ENCODE data around the gene GUCA1A. TPM values are rescaled to one million over a fixed set of nuclear protein-coding genes. Genes with fewer than 3 reads are reported as not detected.
"Not testable (repeated sequence)": the region's sequence is repeated elsewhere in the genome, so short reads cannot be mapped to it uniquely, and the experiment has no call there.

The GUCA1A gene
- total RNA-seq, 1 experiment from 2014 or later = not detected

DNA sequence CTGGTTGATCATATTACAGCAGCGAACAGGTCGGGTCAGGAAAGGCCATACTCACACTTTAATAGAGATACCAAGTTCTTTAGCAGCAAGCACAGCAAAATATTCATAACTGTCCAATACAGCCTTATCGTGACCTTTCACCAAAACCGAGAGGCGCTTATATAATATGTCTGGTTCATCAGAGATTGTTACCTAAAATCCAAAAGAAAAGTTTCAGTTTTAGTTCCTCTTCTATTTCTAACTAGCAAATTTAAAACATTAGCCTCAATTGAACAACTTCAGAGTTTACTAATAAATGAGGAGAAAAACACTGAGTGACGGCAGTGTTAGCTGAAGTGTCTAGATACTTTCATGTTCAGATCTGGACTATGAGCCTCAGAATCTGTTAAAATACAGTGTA lies 38.6 kb downstream of the GUCA1A start:
- no peak for TF ChIP-seq POLR2AphosphoS5 (IDR thresholded peaks at IDR 0.05; ENCODE audit: low read depth, low read length)
- TF ChIP-seq, protein P1, sequence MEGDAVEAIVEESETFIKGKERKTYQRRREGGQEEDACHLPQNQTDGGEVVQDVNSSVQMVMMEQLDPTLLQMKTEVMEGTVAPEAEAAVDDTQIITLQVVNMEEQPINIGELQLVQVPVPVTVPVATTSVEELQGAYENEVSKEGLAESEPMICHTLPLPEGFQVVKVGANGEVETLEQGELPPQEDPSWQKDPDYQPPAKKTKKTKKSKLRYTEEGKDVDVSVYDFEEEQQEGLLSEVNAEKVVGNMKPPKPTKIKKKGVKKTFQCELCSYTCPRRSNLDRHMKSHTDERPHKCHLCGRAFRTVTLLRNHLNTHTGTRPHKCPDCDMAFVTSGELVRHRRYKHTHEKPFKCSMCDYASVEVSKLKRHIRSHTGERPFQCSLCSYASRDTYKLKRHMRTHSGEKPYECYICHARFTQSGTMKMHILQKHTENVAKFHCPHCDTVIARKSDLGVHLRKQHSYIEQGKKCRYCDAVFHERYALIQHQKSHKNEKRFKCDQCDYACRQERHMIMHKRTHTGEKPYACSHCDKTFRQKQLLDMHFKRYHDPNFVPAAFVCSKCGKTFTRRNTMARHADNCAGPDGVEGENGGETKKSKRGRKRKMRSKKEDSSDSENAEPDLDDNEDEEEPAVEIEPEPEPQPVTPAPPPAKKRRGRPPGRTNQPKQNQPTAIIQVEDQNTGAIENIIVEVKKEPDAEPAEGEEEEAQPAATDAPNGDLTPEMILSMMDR (IDR thresholded peaks at IDR 0.05) = no peak
- no peak for TF ChIP-seq SIN3A (IDR thresholded peaks at IDR 0.05; ENCODE audit: borderline replicate concordance, insufficient read depth, low read depth, low read length)
- TF ChIP-seq, protein P2, sequence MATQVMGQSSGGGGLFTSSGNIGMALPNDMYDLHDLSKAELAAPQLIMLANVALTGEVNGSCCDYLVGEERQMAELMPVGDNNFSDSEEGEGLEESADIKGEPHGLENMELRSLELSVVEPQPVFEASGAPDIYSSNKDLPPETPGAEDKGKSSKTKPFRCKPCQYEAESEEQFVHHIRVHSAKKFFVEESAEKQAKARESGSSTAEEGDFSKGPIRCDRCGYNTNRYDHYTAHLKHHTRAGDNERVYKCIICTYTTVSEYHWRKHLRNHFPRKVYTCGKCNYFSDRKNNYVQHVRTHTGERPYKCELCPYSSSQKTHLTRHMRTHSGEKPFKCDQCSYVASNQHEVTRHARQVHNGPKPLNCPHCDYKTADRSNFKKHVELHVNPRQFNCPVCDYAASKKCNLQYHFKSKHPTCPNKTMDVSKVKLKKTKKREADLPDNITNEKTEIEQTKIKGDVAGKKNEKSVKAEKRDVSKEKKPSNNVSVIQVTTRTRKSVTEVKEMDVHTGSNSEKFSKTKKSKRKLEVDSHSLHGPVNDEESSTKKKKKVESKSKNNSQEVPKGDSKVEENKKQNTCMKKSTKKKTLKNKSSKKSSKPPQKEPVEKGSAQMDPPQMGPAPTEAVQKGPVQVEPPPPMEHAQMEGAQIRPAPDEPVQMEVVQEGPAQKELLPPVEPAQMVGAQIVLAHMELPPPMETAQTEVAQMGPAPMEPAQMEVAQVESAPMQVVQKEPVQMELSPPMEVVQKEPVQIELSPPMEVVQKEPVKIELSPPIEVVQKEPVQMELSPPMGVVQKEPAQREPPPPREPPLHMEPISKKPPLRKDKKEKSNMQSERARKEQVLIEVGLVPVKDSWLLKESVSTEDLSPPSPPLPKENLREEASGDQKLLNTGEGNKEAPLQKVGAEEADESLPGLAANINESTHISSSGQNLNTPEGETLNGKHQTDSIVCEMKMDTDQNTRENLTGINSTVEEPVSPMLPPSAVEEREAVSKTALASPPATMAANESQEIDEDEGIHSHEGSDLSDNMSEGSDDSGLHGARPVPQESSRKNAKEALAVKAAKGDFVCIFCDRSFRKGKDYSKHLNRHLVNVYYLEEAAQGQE (IDR thresholded peaks at IDR 0.05; ENCODE audit: insufficient read depth in 1 of 2, low read depth in 2 of 2, low read length in 1 of 2) = no peak
- TF ChIP-seq TCF7L2 (IDR thresholded peaks at IDR 0.05; ENCODE audit: low read depth, low read length) = no peak
- no TSS peak for BruUV-seq (replicated peaks)
- intact Hi-C loops (cut with micrococcal nuclease; ENCODE audit: unreplicated experiment) = no loop called here
- H3K4me1 ChIP-seq (ENCODE audit: control insufficient read depth, insufficient read depth, low read length) = peaks cover 52% of the 10 kb centered on the region
- H3K4me3 ChIP-seq (ENCODE audit: low read depth in 2 of 2, low read length in 2 of 2) = no peak overlapping the region
- in situ Hi-C loops (cut with HindIII; ENCODE audit: low pct_unique_long_range_greater_than_20kb, low sequenced_read_pairs) = no loop called here
- CTCF ChIA-PET = no interaction called here
- no peaks in the 10 kb centered on the region for H3K9me3 ChIP-seq (ENCODE audit: control insufficient read depth, insufficient read depth, low read depth, low read length)
- ATAC-seq (no peak), DNase-seq (ENCODE audit: low read depth, low spot score) (no peak)
- peaks cover 44% of the 10 kb centered on the region for H3K36me3 ChIP-seq (ENCODE audit: control insufficient read depth, insufficient read depth, low read length)
- no peaks in the 10 kb centered on the region for H3K27me3 ChIP-seq (ENCODE audit: control insufficient read depth, insufficient read depth, low read length)
- POLR2A ChIA-PET = no interaction called here
- peak overlapping the region; percentile 100 for H3K27ac ChIP-seq (ENCODE audit: low read length)

DNA sequence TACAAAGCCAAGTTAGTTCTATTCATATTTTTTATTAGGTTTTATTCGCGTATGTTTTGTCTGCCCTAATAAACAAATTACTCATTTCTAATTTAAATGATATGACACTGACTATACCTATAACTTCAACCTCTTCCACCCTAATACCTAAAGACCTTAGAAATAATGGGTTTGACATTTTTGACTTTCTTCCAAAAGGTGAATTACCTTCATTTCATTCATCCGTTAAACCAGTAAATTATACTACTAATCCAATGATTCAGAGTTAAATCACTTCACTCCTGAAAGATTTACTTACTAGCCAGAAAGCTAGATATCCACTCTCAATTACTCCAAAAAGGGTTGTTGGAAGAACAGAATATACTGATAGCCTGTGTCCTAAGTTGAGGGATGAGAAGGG lies 39.3 kb downstream of the GUCA1A start:
- no TSS peak for BruUV-seq (replicated peaks)
- Histone ChIP-seq H3K27me3 (ENCODE audit: control insufficient read depth, insufficient read depth, low read length) (no peaks in the 10 kb centered on the region), H3K9me3 (ENCODE audit: control insufficient read depth, insufficient read depth, low read depth, low read length) (no peaks in the 10 kb centered on the region), H3K27ac (ENCODE audit: low read length) (peak overlapping the region; percentile 100), H3K36me3 (ENCODE audit: control insufficient read depth, insufficient read depth, low read length) (peaks cover 47% of the 10 kb centered on the region), H3K4me1 (ENCODE audit: control insufficient read depth, insufficient read depth, low read length) (peaks cover 52% of the 10 kb centered on the region), H3K4me3 (ENCODE audit: low read depth in 2 of 2, low read length in 2 of 2) (no peak overlapping the region)
- ATAC-seq = no peak
- POLR2A ChIA-PET = no interaction called here
- CTCF ChIA-PET = no interaction called here
- intact Hi-C loops (cut with micrococcal nuclease; ENCODE audit: unreplicated experiment) (no loop called here), in situ Hi-C loops (cut with HindIII; ENCODE audit: low pct_unique_long_range_greater_than_20kb, low sequenced_read_pairs) (no loop called here)
- DNase-seq (ENCODE audit: low read depth, low spot score) = no peak
- TF ChIP-seq, protein P2 (IDR thresholded peaks at IDR 0.05; ENCODE audit: insufficient read depth in 1 of 2, low read depth in 2 of 2, low read length in 1 of 2) = no peak
- TF ChIP-seq POLR2AphosphoS5 (IDR thresholded peaks at IDR 0.05; ENCODE audit: low read depth, low read length) (no peak), SIN3A (IDR thresholded peaks at IDR 0.05; ENCODE audit: borderline replicate concordance, insufficient read depth, low read depth, low read length) (no peak), TCF7L2 (IDR thresholded peaks at IDR 0.05; ENCODE audit: low read depth, low read length) (no peak)
- TF ChIP-seq, protein P1 (IDR thresholded peaks at IDR 0.05) = no peak

DNA sequence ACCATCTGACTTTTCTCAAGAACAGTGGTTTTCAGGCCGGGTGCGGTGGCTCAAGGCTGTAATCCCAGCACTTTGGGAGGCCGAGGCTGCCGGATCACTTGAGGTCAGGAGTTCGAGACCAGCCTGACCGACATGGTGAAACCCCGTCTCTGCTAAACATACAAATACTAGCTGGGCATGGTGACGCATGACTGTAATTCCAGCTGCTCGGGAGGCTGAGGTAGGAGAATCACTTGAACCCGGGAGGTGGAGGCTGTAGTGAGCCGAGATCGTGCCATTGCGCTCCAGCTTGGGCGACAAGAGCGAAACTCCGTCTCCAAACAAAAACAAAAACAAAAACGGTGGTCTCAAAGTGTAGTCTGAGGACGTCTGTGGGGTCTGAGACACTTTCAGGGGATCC lies 43.3 kb downstream of the GUCA1A start:
- ATAC-seq; H3K27me3 ChIP-seq (ENCODE audit: control insufficient read depth, insufficient read depth, low read length); DNase-seq (ENCODE audit: low read depth, low spot score); H3K9me3 ChIP-seq (ENCODE audit: control insufficient read depth, insufficient read depth, low read depth, low read length); in situ Hi-C loops (cut with HindIII; ENCODE audit: low pct_unique_long_range_greater_than_20kb, low sequenced_read_pairs); BruUV-seq (replicated peaks); CTCF ChIA-PET; intact Hi-C loops (cut with micrococcal nuclease; ENCODE audit: unreplicated experiment): not testable (repeated sequence)
- Histone ChIP-seq H3K4me1 (ENCODE audit: control insufficient read depth, insufficient read depth, low read length) (peaks cover 67% of the 10 kb centered on the region), H3K27ac (ENCODE audit: low read length) (peak overlapping the region; percentile 100), H3K36me3 (ENCODE audit: control insufficient read depth, insufficient read depth, low read length) (peaks cover 28% of the 10 kb centered on the region), H3K4me3 (ENCODE audit: low read depth in 2 of 2, low read length in 2 of 2) (peak overlapping the region; percentile 78 to 80)
- POLR2A ChIA-PET = interaction anchor here (0.9 kb wide), 1 partner anchor 10 kb away, joined by 3 read pairs; no protein-coding TSS in a partner anchor

All from Panc1 (cell line).